IPS DF 19.7 (cell line): Measurements from ENCODE around the gene MDN1.
A peak's percentile ranks its signal among the peaks of the same experiment; 100 is the strongest.
"Not testable (repeated sequence)": the region's sequence is repeated elsewhere in the genome, so short reads cannot be mapped to it uniquely, and the experiment has no call there.

Experiments
- DNase-seq: peaks from one replicate; pipeline ENCODE4 v3.0.0-alpha.2; 2013; ENCODE audit warnings: low read depth, low spot score

Gene MDN1

GRCh38 chr6:89660981-89661380 lies 158.6 kb downstream of the MDN1 start:
- no peak for DNase-seq

- DNase-seq, result no peak
Observed at GRCh38 chr6:89657445-89658158, 162.0 kb downstream of the MDN1 start.

- DNase-seq, result no peak
Observed at GRCh38 chr6:89655122-89655521, 164.5 kb downstream of the MDN1 start.

GRCh38 chr6:89650579-89650978 lies 169.0 kb downstream of the MDN1 start:
- DNase-seq, result no peak

GRCh38 chr6:89649682-89650081 lies 169.9 kb downstream of the MDN1 start:
- no peak for DNase-seq

- DNase-seq, result no peak
Observed at GRCh38 chr6:89644864-89645263, 174.7 kb downstream of the MDN1 start.

GRCh38 chr6:89643406-89643805 lies 176.2 kb downstream of the MDN1 start:
- no peak for DNase-seq

- no peak for DNase-seq
Observed at GRCh38 chr6:89642956-89643355, 176.6 kb downstream of the MDN1 start.

- DNase-seq, result not testable (repeated sequence)
Observed at GRCh38 chr6:89641581-89641980, 178.0 kb downstream of the MDN1 start.

GRCh38 chr6:89640804-89641203 lies 178.8 kb downstream of the MDN1 start:
- no peak for DNase-seq

GRCh38 chr6:89638320-89639195 lies 181.0 kb downstream of the MDN1 start, which contains the start of gene LYRM2:
LYRM2 (minus strand) TSS chr6:89638747; CDS start chr6:89638716, 31 bp downstream.
- peak; percentile 45 for DNase-seq

GRCh38 chr6:89637960-89638319 lies 181.7 kb downstream of the MDN1 start:
- no peak for DNase-seq

- DNase-seq, result not testable (repeated sequence)
Observed at GRCh38 chr6:89636412-89636811, 183.2 kb downstream of the MDN1 start.

- no peak for DNase-seq
Observed at GRCh38 chr6:89630488-89630887, 189.1 kb downstream of the MDN1 start.

GRCh38 chr6:89623749-89624148 lies 195.8 kb downstream of the MDN1 start:
- DNase-seq, result no peak

- no peak for DNase-seq
Observed at GRCh38 chr6:89619567-89619966, 200.0 kb downstream of the MDN1 start.

GRCh38 chr6:89618026-89618425 lies 201.6 kb downstream of the MDN1 start:
- no peak for DNase-seq

- DNase-seq, result no peak
Observed at GRCh38 chr6:89616531-89616930, 203.1 kb downstream of the MDN1 start.

- no peak for DNase-seq
Observed at GRCh38 chr6:89615882-89616281, 203.7 kb downstream of the MDN1 start.

GRCh38 chr6:89613790-89614189 lies 205.8 kb downstream of the MDN1 start:
- no peak for DNase-seq

GRCh38 chr6:89612121-89612520 lies 207.5 kb downstream of the MDN1 start:
- DNase-seq, result no peak

- DNase-seq, result no peak
Observed at GRCh38 chr6:89611666-89612065, 207.9 kb downstream of the MDN1 start.

GRCh38 chr6:89610149-89610642 lies 209.4 kb downstream of the MDN1 start:
- DNase-seq, result no peak
